HepG2 (cell line): ENCODE results near the gene CRYAB. TPM values are rescaled to one million over a fixed set of nuclear protein-coding genes. Genes with fewer than 3 reads are reported as not detected.

ENCODE experiments used
- AGO2 ChIP-seq: fragments of 200-400 bp; formaldehyde crosslinking; optimal IDR thresholded peaks from 2 replicates; pipeline ENCODE3; 2017; ENCODE audit warnings: mild to moderate bottlenecking, low read depth, low read length, moderate library complexity
- CREB1 ChIP-seq, 2 experiments: fragments of 450-650 bp in 1 of 2; IDR thresholded peaks; 2 replicates each; pipeline ENCODE4 v1.6.1; 2016 to 2017; ENCODE audit warnings: control low read depth in 1 of 2, mild to moderate bottlenecking in 1 of 2, missing compliant biosample characterization in 1 of 2, missing genetic modification characterization in 1 of 2
- DPF2 ChIP-seq: sonication (generic); formaldehyde crosslinking; IDR thresholded peaks from 2 replicates; pipeline ENCODE4 v1.4.0; 2020; ENCODE audit warnings: mild to moderate bottlenecking, low read depth, missing genetic modification reagents, borderline replicate concordance
- EED ChIP-seq: sonication (generic); formaldehyde crosslinking; IDR thresholded peaks from 2 replicates; pipeline ENCODE4 v1.5.0; 2020; ENCODE audit warnings: mild to moderate bottlenecking, missing genetic modification reagents
- ELF3 ChIP-seq: IDR thresholded peaks from 2 replicates; pipeline ENCODE4 v1.6.1; 2016; ENCODE audit warnings: missing genetic modification reagents, missing compliant biosample characterization
- HNRNPL ChIP-seq: fragments of 200-400 bp; formaldehyde crosslinking; IDR thresholded peaks from 2 replicates; pipeline ENCODE4 v1.6.1; 2017; ENCODE audit warnings: mild to moderate bottlenecking, low read depth, low read length
- KAT8 ChIP-seq: IDR thresholded peaks from 2 replicates; pipeline ENCODE4 v1.6.1; 2016; ENCODE audit warnings: missing genetic modification reagents, missing compliant biosample characterization
- NFYC ChIP-seq: IDR thresholded peaks from 2 replicates; pipeline ENCODE4 v1.6.1; 2016; ENCODE audit warnings: missing genetic modification reagents, missing compliant biosample characterization
- PATZ1 ChIP-seq: sonication (generic); formaldehyde crosslinking; IDR thresholded peaks from 2 replicates; pipeline ENCODE4 v1.4.0; 2020; ENCODE audit warnings: missing genetic modification reagents
- PAXIP1 ChIP-seq: sonication (generic); formaldehyde crosslinking; conservative IDR thresholded peaks from 2 replicates; pipeline ENCODE4 v1.4.0; 2020; ENCODE audit warnings: mild to moderate bottlenecking, missing genetic modification reagents, moderate library complexity
- SALL2 ChIP-seq: sonication (generic); formaldehyde crosslinking; IDR thresholded peaks from 2 replicates; pipeline ENCODE4 v1.8.1; 2023; ENCODE audit warnings: mild to moderate bottlenecking, missing genetic modification reagents, inconsistent platforms
- SETDB1 ChIP-seq: sonication (generic); formaldehyde crosslinking; IDR thresholded peaks from 2 replicates; pipeline ENCODE4 v1.5.1; 2020; ENCODE audit warnings: missing genetic modification reagents, mild to moderate bottlenecking, borderline replicate concordance
- TEF ChIP-seq: sonication (generic); formaldehyde crosslinking; IDR thresholded peaks from 2 replicates; pipeline ENCODE4 v1.5.0; 2020; ENCODE audit warnings: missing genetic modification reagents
- ZFP62 ChIP-seq: sonication (generic); formaldehyde crosslinking; IDR thresholded peaks from 2 replicates; pipeline ENCODE4 v1.4.0; 2020; ENCODE audit warnings: missing genetic modification reagents
- ZKSCAN8 ChIP-seq: IDR thresholded peaks from 2 replicates; pipeline ENCODE4 v1.6.1; 2016; ENCODE audit warnings: borderline replicate concordance, missing genetic modification reagents, missing compliant biosample characterization
- ZNF143 ChIP-seq: sonication (generic); formaldehyde crosslinking; IDR thresholded peaks from 2 replicates; pipeline ENCODE4 v1.4.0; 2020; ENCODE audit warnings: missing genetic modification reagents
- ZNF264 ChIP-seq: sonication (generic); formaldehyde crosslinking; IDR thresholded peaks from 2 replicates; pipeline ENCODE4 v1.4.0; 2020; ENCODE audit warnings: missing genetic modification reagents
- ZNF687 ChIP-seq: sonication (generic); formaldehyde crosslinking; IDR thresholded peaks from 2 replicates; pipeline ENCODE4 v1.5.1; 2020; ENCODE audit warnings: mild to moderate bottlenecking, missing genetic modification reagents, moderate library complexity
- polyA plus RNA-seq, 8 experiments: library from polyadenylated mRNA; depleted of rRNA in 3 of 8; stranded (reverse) in 7 of 8; unstranded in 1 of 8; fragments of >200 nt; fragmentation: Illumina TruSeq in 4 of 8; extraction: Trizol in 4 of 8; gene quantifications; 2 replicates each; pipeline versions ENCODE4 v1.2.1 to v1.2.3, GENCODE V29; 2011 to 2016; ENCODE audit warnings: low read depth in 4 of 8, missing spikeins in 1 of 8, mixed read lengths in 1 of 8; ENCODE audit not compliant: insufficient read depth in 1 of 8
- total RNA-seq, 5 experiments: library from RNA; depleted of rRNA; stranded (reverse); fragments of >200 nt; fragmentation: Illumina TruSeq; extraction: Trizol; gene quantifications; 2 replicates each; pipeline ENCODE4 v1.2.3, GENCODE V29; 2016; ENCODE audit warnings: low read depth in 1 of 5

Gene CRYAB
- total and polyA plus RNA-seq, 2 of the 13 experiments (the other 11 are each of a cell fraction or from before 2014, with no cell fraction given): 0.55 to 1.1 TPM

- TF ChIP-seq PAXIP1: peak; percentile 86
- TF ChIP-seq ZNF687 (CRISPR knock-in tag): peak; percentile 98
- TF ChIP-seq AGO2: peak; percentile 71
- TF ChIP-seq SETDB1 (CRISPR knock-in tag): 0 out of 2 replicates have a peak, but pooled peaks have one; percentile 17
- no peak for TF ChIP-seq EED (CRISPR knock-in tag)
- no peak for TF ChIP-seq TEF (CRISPR knock-in tag)
- peak; percentile 75 for TF ChIP-seq NFYC
- 0 out of 2 replicates have a peak, but pooled peaks have one; percentile 31 for TF ChIP-seq ZNF264 (CRISPR knock-in tag)
- TF ChIP-seq ZFP62 (CRISPR knock-in tag): no peak
- TF ChIP-seq DPF2 (CRISPR knock-in tag): no peak
- peak; percentile 6; the same call in 1 of the 2 replicates for TF ChIP-seq ZKSCAN8
- no peak for TF ChIP-seq CREB1 (IDR thresholded peaks at IDR 0.05)
- TF ChIP-seq CREB1 (CRISPR knock-in tag; IDR thresholded peaks at IDR 0.05): peak; percentile 47
- peak; percentile 81 for TF ChIP-seq KAT8 (CRISPR knock-in tag)
- TF ChIP-seq ZNF143 (CRISPR knock-in tag): peak; percentile 79
- TF ChIP-seq HNRNPL: 0 out of 2 replicates have a peak, but pooled peaks have one; percentile 32
- no peak for TF ChIP-seq ELF3 (CRISPR knock-in tag)
- TF ChIP-seq PATZ1 (CRISPR knock-in tag): peak; percentile 77
- peak; percentile 61; the same call in 1 of the 2 replicates for TF ChIP-seq SALL2 (CRISPR knock-in tag)
Observed at GRCh38 chr11:111926505-111927391, 15.2 kb upstream of the CRYAB start (continued).
